Dendritic cell treated with granulocyte-macrophage colony-stimulating factor and Interleukin-4, amounts not matched to agents 40 ng/mL and 50 ng/mL, for 4 days (primary cell): Measurements from ENCODE around the gene TEKTIP1.
A peak's percentile ranks its signal among the peaks of the same experiment; 100 is the strongest.

Experiments
- H3K27ac Mint-ChIP-seq: one replicate; pipeline ENCODE4 v1.8.0; 2022; ENCODE audit warnings: mild to moderate bottlenecking, mixed read lengths
- H3K27me3 Mint-ChIP-seq: one replicate; pipeline ENCODE4 v1.8.0; 2022; ENCODE audit warnings: mild to moderate bottlenecking, mixed read lengths
- H3K36me3 Mint-ChIP-seq: one replicate; pipeline ENCODE4 v1.8.0; 2022; ENCODE audit warnings: low read depth, mixed read lengths
- H3K4me1 Mint-ChIP-seq: one replicate; pipeline ENCODE4 v1.8.0; 2022; ENCODE audit warnings: low read depth, mixed read lengths
- H3K4me3 Mint-ChIP-seq: one replicate; pipeline ENCODE4 v1.8.0; 2022; ENCODE audit warnings: mild to moderate bottlenecking, moderate library complexity, mixed read lengths
- H3K9me3 Mint-ChIP-seq: one replicate; pipeline ENCODE4 v1.8.0; 2022; ENCODE audit warnings: mixed read lengths
- intact Hi-C: fragments of 100-400 bp; cut with micrococcal nuclease; formaldehyde crosslinking; loops from one replicate; pipeline ENCODE4 v1.15.0; 2022

Gene TEKTIP1

DNA sequence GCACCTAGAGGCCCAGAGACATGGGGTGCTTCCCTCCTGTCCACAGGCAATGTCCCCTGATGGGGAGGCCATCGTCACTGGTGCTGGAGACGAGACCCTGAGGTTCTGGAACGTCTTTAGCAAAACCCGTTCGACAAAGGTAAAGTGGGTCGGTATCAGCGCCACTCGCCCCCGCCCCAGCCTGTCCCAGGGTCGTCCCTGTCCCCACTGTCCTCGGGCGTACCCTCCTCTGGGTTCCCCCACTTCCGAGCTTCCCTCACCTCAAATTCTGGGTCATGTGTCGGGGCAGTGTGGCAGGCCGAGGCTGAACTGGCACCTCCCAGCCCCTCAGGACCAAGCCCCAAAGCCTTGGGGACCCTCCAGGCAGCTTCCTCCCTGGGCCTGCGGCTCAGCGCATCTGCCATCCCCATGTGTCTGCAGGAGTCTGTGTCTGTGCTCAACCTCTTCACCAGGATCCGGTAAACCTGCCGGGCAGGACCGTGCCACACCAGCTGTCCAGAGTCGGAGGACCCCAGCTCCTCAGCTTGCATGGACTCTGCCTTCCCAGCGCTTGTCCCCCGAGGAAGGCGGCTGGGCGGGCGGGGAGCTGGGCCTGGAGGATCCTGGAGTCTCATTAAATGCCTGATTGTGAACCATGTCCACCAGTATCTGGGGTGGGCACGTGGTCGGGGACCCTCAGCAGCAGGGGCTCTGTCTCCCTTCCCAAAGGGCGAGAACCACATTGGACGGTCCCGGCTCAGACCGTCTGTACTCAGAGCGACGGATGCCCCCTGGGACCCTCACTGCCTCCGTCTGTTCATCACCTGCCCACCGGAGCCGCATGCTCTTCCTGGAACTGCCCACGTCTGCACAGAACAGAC, 4.4 kb upstream of the TEKTIP1 start:
- Mint-ChIP-seq H3K4me1 (peaks cover 26% of the 10 kb centered on the region), H3K27me3 (no peaks in the 10 kb centered on the region), H3K27ac (no peak overlapping the region), H3K9me3 (no peaks in the 10 kb centered on the region), H3K4me3 (no peak overlapping the region), H3K36me3 (peaks cover 27% of the 10 kb centered on the region)
- intact Hi-C loops: no loop called here

DNA sequence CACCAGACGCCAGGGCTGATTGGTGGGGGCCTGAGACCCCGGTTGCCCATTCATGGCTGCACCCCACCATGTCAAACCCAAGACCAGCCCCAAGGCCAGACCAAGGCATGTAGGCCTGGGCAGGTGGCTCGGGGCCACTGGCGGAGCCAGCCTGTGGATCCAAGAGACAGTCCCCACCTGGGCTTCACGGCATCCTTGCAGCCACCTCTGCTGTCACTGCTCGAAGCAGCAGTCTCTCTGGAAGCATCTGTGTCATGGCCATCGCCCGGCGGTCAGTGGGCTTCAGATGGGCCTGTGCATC, 3.8 kb upstream of the TEKTIP1 start:
- peaks cover 32% of the 10 kb centered on the region for H3K36me3 Mint-ChIP-seq
- no peaks in the 10 kb centered on the region for H3K9me3 Mint-ChIP-seq
- peaks cover 26% of the 10 kb centered on the region for H3K4me1 Mint-ChIP-seq
- H3K27ac Mint-ChIP-seq: no peak overlapping the region
- H3K4me3 Mint-ChIP-seq: no peak overlapping the region
- no peaks in the 10 kb centered on the region for H3K27me3 Mint-ChIP-seq
- intact Hi-C loops: no loop called here

DNA sequence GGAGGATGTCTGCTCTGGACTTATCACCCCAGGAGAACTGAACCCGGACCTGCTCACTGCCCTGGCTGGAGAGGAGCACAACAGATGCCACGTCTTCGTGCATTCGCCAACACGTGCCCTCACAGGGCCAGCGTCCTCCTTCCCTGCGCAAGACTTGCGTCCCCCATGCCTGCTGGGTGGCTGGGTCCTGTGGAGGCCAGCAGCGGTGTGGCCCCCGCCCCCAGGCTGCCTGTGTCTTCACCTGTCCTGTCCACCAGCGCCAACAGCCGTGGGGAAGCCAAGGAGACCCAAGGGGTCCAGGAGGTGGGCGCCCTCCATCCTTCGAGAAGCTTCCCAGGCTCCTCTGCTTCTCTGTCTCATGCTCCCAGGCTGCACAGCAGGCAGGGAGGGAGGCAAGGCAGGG, 3.4 kb upstream of the TEKTIP1 start:
- Mint-ChIP-seq H3K36me3 (peaks cover 34% of the 10 kb centered on the region), H3K9me3 (no peaks in the 10 kb centered on the region), H3K4me3 (no peak overlapping the region), H3K27ac (no peak overlapping the region), H3K27me3 (no peaks in the 10 kb centered on the region), H3K4me1 (peaks cover 26% of the 10 kb centered on the region)
- intact Hi-C loops: no loop called here

DNA sequence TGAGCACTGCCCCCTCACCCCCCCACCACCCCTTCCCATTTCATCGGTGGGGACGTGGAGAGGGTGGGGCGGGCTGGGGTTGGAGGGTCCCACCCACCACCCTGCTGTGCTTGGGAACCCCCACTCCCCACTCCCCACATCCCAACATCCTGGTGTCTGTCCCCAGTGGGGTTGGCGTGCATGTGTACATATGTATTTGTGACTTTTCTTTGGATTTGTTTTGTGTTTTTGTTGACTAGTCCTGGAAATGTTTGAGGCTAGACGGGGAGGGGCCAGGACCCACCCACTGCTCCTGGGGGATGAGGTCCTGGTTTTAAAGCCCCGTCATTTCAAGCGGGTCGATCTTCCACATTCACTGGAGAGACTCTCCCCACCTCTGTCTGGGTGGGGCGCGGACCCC, 3.0 kb upstream of the TEKTIP1 start:
- Mint-ChIP-seq H3K9me3 (no peaks in the 10 kb centered on the region), H3K36me3 (peaks cover 34% of the 10 kb centered on the region)

DNA sequence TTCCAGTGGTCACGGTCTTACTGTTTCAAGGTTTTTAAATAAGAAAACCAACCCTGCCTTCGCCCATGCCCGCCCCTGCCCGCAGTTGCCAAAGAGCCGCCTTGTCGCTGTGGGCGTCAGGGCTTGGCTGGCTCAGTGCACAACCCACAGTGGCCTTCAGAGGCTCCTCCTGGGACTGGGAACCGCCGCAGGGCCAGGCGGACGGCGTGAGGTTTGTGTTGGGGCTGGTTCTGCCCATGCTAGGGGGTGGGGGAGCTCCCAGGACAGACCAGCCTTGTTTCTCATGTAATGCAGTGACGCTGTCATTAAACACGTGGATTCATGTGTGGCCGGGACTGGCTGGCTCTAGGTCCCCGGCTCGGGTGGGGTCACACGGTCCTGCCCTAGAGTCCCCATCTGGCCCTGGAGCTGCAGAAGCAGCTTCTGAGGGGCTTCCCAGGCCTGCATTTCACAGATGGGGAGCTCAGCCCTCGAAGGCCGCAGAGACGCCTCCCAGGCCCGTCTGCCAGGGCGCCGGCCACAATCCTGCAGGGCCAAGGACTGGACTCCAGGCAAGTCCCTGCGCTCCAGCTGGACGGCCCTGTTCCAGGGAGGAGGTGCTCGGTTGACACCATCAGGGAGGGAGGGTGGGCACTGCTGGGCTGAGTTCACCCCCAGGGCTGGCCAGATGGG, 2.4 kb upstream of the TEKTIP1 start:
- H3K36me3 Mint-ChIP-seq: peaks cover 39% of the 10 kb centered on the region
- intact Hi-C loops: no loop called here
- no peaks in the 10 kb centered on the region for H3K9me3 Mint-ChIP-seq
- H3K27ac Mint-ChIP-seq: peak overlapping the region; percentile 80
- H3K27me3 Mint-ChIP-seq: no peaks in the 10 kb centered on the region
- H3K4me3 Mint-ChIP-seq: no peak overlapping the region
- peaks cover 26% of the 10 kb centered on the region for H3K4me1 Mint-ChIP-seq

More for the DNA sequence above, 3.0 kb upstream of the TEKTIP1 start:
- Mint-ChIP-seq H3K4me1 (peaks cover 26% of the 10 kb centered on the region), H3K27ac (no peak overlapping the region), H3K27me3 (no peaks in the 10 kb centered on the region), H3K4me3 (no peak overlapping the region)
- intact Hi-C loops: no loop called here

DNA sequence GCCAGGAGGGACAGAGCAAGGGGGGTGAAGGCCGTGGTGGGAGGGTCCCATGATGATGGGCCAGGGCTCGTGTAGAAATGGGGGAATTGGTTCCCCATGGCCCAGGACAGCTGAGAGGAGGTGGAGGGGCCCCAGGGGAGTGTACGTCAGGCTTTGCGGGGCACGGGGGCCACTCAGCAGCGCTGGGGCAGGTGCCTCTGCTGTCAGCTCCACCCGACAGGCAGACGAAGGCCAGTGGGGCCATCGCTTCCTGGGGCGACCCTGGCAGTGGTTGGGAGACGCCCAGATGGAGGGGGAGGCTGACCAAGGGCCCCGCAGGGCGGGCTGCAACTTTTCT, 1.9 kb upstream of the TEKTIP1 start:
- Mint-ChIP-seq H3K4me3 (no peak overlapping the region), H3K27me3 (no peaks in the 10 kb centered on the region), H3K9me3 (no peaks in the 10 kb centered on the region), H3K36me3 (peaks cover 44% of the 10 kb centered on the region), H3K4me1 (peaks cover 26% of the 10 kb centered on the region), H3K27ac (peak overlapping the region; percentile 80)
- intact Hi-C loops: no loop called here

DNA sequence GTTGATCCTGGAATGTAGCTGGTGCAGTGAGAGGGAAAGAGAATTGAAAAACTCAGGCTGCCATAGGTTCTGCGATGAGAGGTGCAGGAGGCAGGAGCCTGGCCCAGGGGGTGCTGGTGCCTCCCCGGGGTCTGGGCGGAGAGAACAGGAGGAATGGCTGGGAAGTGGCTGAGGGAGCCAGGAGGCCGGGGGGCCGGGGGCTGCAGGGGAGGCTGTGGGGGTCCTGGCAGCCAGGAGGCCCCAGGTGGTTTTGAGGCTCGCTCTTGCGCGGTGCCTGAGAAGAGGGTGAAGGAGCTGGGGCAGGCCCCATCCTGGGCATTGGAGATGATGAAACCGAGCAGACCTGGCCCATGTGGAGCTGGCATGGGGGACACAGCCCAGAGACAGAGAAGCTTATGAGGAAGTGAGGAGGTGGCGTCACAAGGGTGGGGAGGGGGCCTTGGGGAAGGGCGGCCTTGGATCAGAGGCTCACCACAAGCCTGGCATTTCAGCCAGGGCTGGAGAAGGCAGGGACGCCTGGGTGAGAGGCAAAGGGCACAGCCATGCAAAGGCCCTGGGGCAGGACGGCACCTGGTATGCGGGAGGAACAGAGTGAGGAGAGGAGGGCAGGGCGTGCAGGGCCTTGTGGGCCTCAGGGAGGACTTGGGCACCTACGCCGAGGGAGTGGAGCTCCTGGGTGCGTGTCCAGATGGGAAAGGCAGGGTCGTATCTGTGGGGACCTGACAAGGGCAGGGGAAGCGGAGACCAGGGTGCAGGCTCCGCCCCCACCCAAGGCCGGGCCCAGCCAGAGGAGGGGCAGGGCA, 1.3 kb upstream of the TEKTIP1 start:
- peaks cover 50% of the 10 kb centered on the region for H3K36me3 Mint-ChIP-seq
- H3K4me3 Mint-ChIP-seq: no peak overlapping the region
- intact Hi-C loops: no loop called here
- H3K9me3 Mint-ChIP-seq: no peaks in the 10 kb centered on the region
- peaks cover 26% of the 10 kb centered on the region for H3K4me1 Mint-ChIP-seq
- H3K27ac Mint-ChIP-seq: peak overlapping the region; percentile 80
- no peaks in the 10 kb centered on the region for H3K27me3 Mint-ChIP-seq

DNA sequence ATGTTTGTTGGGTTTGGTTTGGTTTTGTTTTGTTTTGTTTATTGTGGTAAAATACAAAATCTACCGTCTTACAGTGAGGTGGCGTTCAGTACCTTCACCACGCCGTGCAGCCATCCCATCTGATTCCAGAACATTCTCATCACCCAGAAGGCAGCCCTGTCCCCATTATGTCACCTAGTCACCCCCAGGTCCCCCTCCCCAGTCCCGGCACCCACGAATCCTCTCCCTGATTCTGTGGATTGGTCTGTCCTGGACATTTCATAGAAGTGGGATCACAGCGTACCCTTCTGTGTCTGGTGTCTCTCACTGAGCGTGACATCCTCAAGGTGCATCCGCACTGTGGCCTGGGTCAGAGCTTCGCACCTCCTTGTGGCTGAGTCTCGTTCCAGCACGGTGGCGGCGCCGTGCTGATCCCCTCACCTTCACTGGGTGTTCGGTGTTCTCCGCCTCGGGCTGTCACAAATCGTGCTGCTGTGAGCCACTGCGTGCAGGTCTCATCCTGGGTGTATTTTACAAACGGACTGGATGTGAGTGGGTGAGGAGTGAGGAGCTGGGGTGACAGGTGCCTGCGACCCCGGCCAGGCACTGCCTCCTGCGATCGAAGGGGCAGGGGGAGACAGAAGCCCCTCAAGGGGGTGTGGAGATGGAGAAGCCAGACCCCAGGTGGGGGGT, 580 bp upstream of the TEKTIP1 start:
- intact Hi-C loops: no loop called here
- H3K4me3 Mint-ChIP-seq: no peak overlapping the region
- H3K9me3 Mint-ChIP-seq: no peaks in the 10 kb centered on the region
- H3K27ac Mint-ChIP-seq: peak overlapping the region; percentile 80
- peaks cover 57% of the 10 kb centered on the region for H3K36me3 Mint-ChIP-seq
- peaks cover 26% of the 10 kb centered on the region for H3K4me1 Mint-ChIP-seq
- H3K27me3 Mint-ChIP-seq: no peaks in the 10 kb centered on the region

DNA sequence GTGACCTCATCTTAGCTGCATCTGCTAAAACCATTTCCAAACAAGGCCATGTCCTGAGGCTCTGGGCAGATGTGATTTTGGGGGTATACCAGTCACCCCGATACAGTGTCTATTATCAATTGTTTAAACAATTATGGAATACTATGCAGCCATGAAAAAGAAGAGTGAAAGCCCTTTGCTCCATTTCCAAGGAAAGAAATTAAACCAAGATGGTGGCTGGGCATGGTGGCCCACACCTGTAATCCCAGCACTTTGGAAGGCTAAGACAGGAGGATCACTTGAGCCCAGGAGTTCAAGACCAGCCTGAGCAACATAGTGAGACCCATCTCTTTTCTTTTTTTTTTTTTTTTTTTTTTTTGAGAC, 763 bp downstream of the TEKTIP1 start:
- Mint-ChIP-seq H3K27me3 (no peaks in the 10 kb centered on the region), H3K4me3 (no peak overlapping the region), H3K9me3 (no peaks in the 10 kb centered on the region), H3K4me1 (peaks cover 26% of the 10 kb centered on the region), H3K36me3 (peaks cover 70% of the 10 kb centered on the region), H3K27ac (no peak overlapping the region)
- intact Hi-C loops: no loop called here

DNA sequence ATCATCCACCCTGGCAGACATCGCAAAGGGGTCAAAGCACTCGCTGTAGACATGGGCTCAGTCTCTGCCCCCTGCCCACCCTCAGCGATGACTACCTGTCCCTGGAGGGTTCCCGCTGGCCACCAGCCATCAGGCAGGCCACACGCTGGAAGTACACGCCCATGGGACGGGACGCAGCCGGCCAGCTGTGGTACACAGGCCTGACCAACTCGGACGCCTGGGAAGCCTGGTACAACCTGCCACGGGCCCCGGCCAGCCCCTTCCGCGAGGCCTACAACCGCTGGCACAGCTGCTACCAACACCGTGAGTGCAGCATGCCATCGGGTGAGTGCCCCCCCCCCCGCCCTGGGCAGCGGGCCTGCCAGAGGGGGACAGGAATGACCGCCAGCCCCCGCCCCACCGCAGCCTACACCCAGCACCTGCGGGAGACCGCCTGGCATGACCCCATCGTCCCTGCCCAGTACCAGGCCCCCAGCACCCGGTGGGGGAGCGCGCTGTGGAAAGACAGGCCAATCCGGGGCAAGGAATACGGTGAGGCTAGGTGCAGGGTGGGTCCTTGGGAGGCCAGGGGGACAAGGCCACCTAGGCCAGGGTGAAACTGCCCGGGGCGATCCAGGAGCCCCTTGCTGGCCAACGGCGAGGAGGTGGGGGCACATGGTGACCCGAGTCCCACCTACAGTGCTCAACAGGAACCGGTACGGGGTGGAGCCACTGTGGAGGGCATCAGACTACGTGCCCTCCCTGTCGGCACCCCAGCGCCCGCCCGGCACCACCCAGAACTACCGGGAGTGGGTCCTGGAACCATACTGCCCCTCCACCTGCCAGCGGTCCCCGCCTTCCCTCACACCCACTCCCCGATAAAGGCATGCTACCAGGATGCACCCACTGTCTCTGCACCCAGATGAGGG, 4.4 kb downstream of the TEKTIP1 start:
- H3K27me3 Mint-ChIP-seq: no peaks in the 10 kb centered on the region
- intact Hi-C loops: loop anchor here (2.0 kb wide), 1 partner anchor 75 kb away; no protein-coding TSS in a partner anchor

DNA sequence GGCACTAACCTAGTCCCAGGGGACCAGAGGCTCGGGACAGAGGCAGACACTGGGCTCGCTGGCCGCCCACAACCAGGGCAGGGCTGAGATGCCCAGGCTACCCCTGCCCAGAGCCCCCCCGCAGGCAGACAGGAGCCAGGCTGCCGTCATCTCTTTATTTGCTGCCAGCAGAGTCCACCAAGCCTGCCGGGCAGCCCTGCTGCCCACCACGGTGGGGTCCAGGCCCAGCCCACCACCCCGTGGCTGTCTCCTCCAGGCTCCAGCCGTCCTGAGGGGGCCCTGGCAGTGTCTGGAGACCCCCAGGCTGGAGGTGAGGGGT, 5.0 kb downstream of the TEKTIP1 start:
- Mint-ChIP-seq H3K9me3 (no peaks in the 10 kb centered on the region), H3K27me3 (no peaks in the 10 kb centered on the region), H3K27ac (no peak overlapping the region), H3K4me3 (no peak overlapping the region), H3K36me3 (peaks cover 93% of the 10 kb centered on the region), H3K4me1 (peaks cover 39% of the 10 kb centered on the region)
- intact Hi-C loops: loop anchor here (2.0 kb wide), 1 partner anchor 75 kb away; no protein-coding TSS in a partner anchor

More for the DNA sequence above, 4.4 kb downstream of the TEKTIP1 start:
- Mint-ChIP-seq H3K36me3 (peaks cover 93% of the 10 kb centered on the region), H3K4me3 (no peak overlapping the region), H3K4me1 (peaks cover 36% of the 10 kb centered on the region), H3K9me3 (no peaks in the 10 kb centered on the region), H3K27ac (no peak overlapping the region)

DNA sequence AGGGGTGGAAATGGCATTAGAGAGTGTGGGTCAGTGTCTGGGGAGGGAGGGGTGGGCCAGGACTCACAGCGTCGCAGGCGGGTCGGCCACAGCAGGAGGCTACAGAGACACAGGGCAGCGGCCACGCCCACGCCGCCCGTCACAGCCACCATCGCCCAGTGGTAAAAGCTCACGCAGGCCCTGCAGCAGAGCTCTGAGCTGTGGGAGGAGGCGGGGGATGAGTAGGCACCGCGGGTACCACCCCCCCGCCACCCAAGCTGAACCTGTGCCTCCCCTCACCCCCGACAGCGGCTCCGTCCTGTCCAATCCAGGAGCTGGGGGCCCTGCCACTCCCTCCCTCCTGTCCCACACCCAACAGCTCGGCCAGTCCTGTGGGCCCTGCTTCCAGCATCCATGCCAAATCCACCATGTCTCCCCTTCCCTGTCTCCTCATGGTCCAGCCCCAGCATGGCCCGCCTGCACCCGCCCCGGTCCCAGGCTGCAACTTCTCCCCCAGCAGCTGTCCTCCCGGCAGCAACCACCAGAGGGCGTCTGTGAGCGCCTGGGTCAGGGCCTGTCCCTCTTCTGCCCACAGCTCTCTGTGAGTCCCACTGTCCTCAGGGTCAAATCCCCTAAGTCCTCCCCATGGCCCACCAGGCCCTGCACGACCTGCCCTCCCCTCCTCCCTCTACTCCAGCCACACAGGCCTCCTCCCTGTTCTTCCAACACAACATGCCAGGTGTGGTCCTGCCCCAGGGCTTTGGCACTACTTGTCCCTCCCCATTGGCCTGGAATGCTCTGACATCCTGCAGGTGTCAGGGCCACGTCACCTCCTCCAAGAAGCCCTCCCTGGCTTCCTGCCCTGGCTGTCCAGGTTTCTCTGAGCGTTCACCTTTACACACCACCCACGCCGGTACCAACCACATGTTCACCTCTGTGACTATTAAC, 6.0 kb downstream of the TEKTIP1 start:
- Mint-ChIP-seq H3K4me3 (no peak overlapping the region), H3K9me3 (no peaks in the 10 kb centered on the region), H3K27me3 (no peaks in the 10 kb centered on the region), H3K36me3 (peaks cover 93% of the 10 kb centered on the region), H3K4me1 (peaks cover 43% of the 10 kb centered on the region), H3K27ac (peak overlapping the region; percentile 54)
- intact Hi-C loops: loop anchor here (2.0 to 5.0 kb wide), 2 partner anchors 74 to 162 kb away; partner anchors contain the start of gene TJP3
